Spleen (tissue), 7 donors: ENCODE results near the gene ACRBP.

Experiments used
- CTCF ChIP-seq, 11 experiments: fragments of 200-600 bp in 7 of 11; fragments of 450-650 bp in 4 of 11; sonication (generic) in 4 of 11; IDR thresholded peaks in 8 of 11; conservative IDR thresholded peaks in 3 of 11; 1 replicate in 7 of 11; 2 replicates in 4 of 11; pipeline versions ENCODE4 v1.4.0 to v1.8.0; 2016 to 2021; ENCODE audit warnings: antibody characterized with exemption in 11 of 11, inconsistent platforms in 4 of 11, mild to moderate bottlenecking in 1 of 11
- POLR2A ChIP-seq, 3 donors: fragments of 450-650 bp; IDR thresholded peaks; one replicate each; pipeline ENCODE4 v1.5.1; 2017; ENCODE audit warnings: antibody characterized with exemption in 3 of 3, mild to moderate bottlenecking in 1 of 3
- POLR2AphosphoS5 ChIP-seq, 3 donors: sonication (generic); formaldehyde crosslinking; IDR thresholded peaks; one replicate each; pipeline ENCODE4 v1.5.1; 2017; ENCODE audit warnings: antibody characterized with exemption in 3 of 3
- donor health status: DM: no; HTN: no; CAD: no; lungs with moderate emphysema.
- donor health status: DM: no; HTN: no; CAD: no.
- donor health status: DM: no; HTN: no; CAD: no.

- peak in 1 of 11 experiments; percentile 21 for TF ChIP-seq CTCF (IDR thresholded peaks at IDR 0.05 in 8 of 11, conservative IDR thresholded peaks at IDR 0.05 in 3 of 11)
- TF ChIP-seq POLR2A (IDR thresholded peaks at IDR 0.05): no peak
- peak; percentile 72 to 86 (median 85) for TF ChIP-seq POLR2AphosphoS5 (IDR thresholded peaks at IDR 0.05)
These were observed 40.7 kb downstream of the ACRBP start for GRCh38 chr12:6606331-6607131.
